Neural cell (in vitro differentiated cells): ENCODE data around the gene IBSP. TPM values are rescaled to one million over a fixed set of nuclear protein-coding genes. Genes with fewer than 3 reads are reported as not detected.

Source experiments
- H2AFZ ChIP-seq: fragments of 200-600, 300-800 bp; sonication (generic), shearing (Covaris generic); 2 replicates; pipeline ENCODE4 v1.6.0; 2014; ENCODE audit warnings: low read depth, mild to moderate bottlenecking, antibody characterized with exemption, low read length, moderate library complexity
- H3F3A ChIP-seq: fragments of 200-600 bp; shearing (Covaris generic); 2 replicates; pipeline ENCODE4 v1.6.1; 2016; ENCODE audit warnings: mild to moderate bottlenecking, moderate library complexity, mixed read lengths, antibody characterized with exemption, low read length; ENCODE audit not compliant: insufficient read depth, poor library complexity, severe bottlenecking
- H3K27ac ChIP-seq: fragments of 200-600, 300-800 bp; sonication (generic), shearing (Covaris generic); 2 replicates; pipeline ENCODE4 v1.5.1; 2014; ENCODE audit warnings: mild to moderate bottlenecking, low read length, moderate library complexity
- H3K27me3 ChIP-seq: fragments of 300-800, 200-600 bp; sonication (generic), shearing (Covaris generic); 2 replicates; pipeline ENCODE4 v1.6.0; 2014; ENCODE audit warnings: mild to moderate bottlenecking, low read depth, low read length, moderate library complexity; ENCODE audit not compliant: insufficient read depth
- H3K36me3 ChIP-seq: fragments of 300-800, 200-600 bp; sonication (generic), shearing (Covaris generic); 2 replicates; pipeline ENCODE4 v1.5.1; 2014; ENCODE audit warnings: mild to moderate bottlenecking, antibody characterized with exemption, low read length, moderate library complexity; ENCODE audit not compliant: insufficient read depth
- H3K4me2 ChIP-seq: fragments of 300-800, 200-600 bp; sonication (generic), shearing (Covaris generic); 2 replicates; pipeline ENCODE4 v1.6.0; 2014; ENCODE audit warnings: mild to moderate bottlenecking, low read length
- H3K4me3 ChIP-seq: fragments of 300-800, 200-600 bp; sonication (generic), shearing (Covaris generic); 2 replicates; pipeline ENCODE4 v1.5.1; 2014; ENCODE audit warnings: mild to moderate bottlenecking, low read length, moderate library complexity
- H3K79me2 ChIP-seq: fragments of 200-600 bp; shearing (Covaris generic); replicated peaks from 2 replicates; pipeline ENCODE4 v1.6.0; 2014; ENCODE audit warnings: mild to moderate bottlenecking, low read length, moderate library complexity; ENCODE audit not compliant: insufficient read depth
- H3K9ac ChIP-seq: fragments of 300-800, 200-600 bp; sonication (generic), shearing (Covaris generic); 2 replicates; pipeline ENCODE4 v1.6.1; 2016; ENCODE audit warnings: mild to moderate bottlenecking, low read length, mixed read lengths
- H3K9me2 ChIP-seq: fragments of 200-600 bp; shearing (Covaris generic); 2 replicates; pipeline ENCODE4 v1.6.1; 2016; ENCODE audit warnings: mild to moderate bottlenecking, low read length, mixed read lengths; ENCODE audit not compliant: insufficient read depth
- H3K9me3 ChIP-seq: fragments of 200-600, 300-800 bp; sonication (generic), shearing (Covaris generic); 2 replicates; pipeline ENCODE4 v1.6.1; 2016; ENCODE audit warnings: mild to moderate bottlenecking, mixed run types, low read length, moderate library complexity, mixed read lengths
- H4K20me1 ChIP-seq: fragments of 200-600 bp; shearing (Covaris generic); 2 replicates; pipeline ENCODE4 v1.6.1; 2016; ENCODE audit warnings: mild to moderate bottlenecking, mixed run types; ENCODE audit not compliant: insufficient read depth
- EP300 ChIP-seq: fragments of 450-650 bp; conservative IDR thresholded peaks from 2 replicates; pipeline ENCODE4 v1.6.1; 2014; ENCODE audit warnings: antibody characterized with exemption, mild to moderate bottlenecking, moderate library complexity; ENCODE audit not compliant: poor library complexity, severe bottlenecking
- EZH2 ChIP-seq: fragments of 200-600, 300-800 bp; shearing (Covaris generic), sonication (generic); IDR thresholded peaks from 2 replicates; pipeline ENCODE4 v1.6.1; 2014; ENCODE audit warnings: antibody characterized with exemption, low read length, borderline replicate concordance, mild to moderate bottlenecking; ENCODE audit not compliant: insufficient read depth, poor library complexity, severe bottlenecking
- MXI1 ChIP-seq: fragments of 450-650 bp; conservative IDR thresholded peaks from 2 replicates; pipeline ENCODE4 v1.6.1; 2014; ENCODE audit warnings: antibody characterized with exemption, mild to moderate bottlenecking; ENCODE audit not compliant: poor library complexity, severe bottlenecking
- POLR2AphosphoS5 ChIP-seq: IDR thresholded peaks from 2 replicates; pipeline ENCODE4 v1.6.1; 2012
- RAD21 ChIP-seq: fragments of 450-650 bp; conservative IDR thresholded peaks from 2 replicates; pipeline ENCODE4 v1.6.1; 2014; ENCODE audit warnings: antibody characterized with exemption, mild to moderate bottlenecking, moderate library complexity
- REST ChIP-seq: IDR thresholded peaks from 2 replicates; pipeline ENCODE4 v1.6.1; 2012; ENCODE audit warnings: borderline replicate concordance
- SMC3 ChIP-seq: fragments of 450-650 bp; conservative IDR thresholded peaks from 2 replicates; pipeline ENCODE4 v1.6.1; 2014; ENCODE audit warnings: antibody characterized with exemption, mild to moderate bottlenecking, moderate library complexity; ENCODE audit not compliant: poor library complexity
- TAF1 ChIP-seq: IDR thresholded peaks from 2 replicates; pipeline ENCODE4 v1.6.1; 2012; ENCODE audit warnings: low read depth
- polyA plus RNA-seq: library from polyadenylated mRNA; depleted of rRNA; stranded (reverse); fragments of >200 nt; gene quantifications from 2 replicates; pipeline ENCODE4 v1.2.3, GENCODE V29; 2014
- TF ChIP-seq, protein P1 (sequence below): fragments of 450-650 bp; IDR thresholded peaks from 2 replicates; pipeline ENCODE4 v1.5.1; 2014; ENCODE audit warnings: antibody characterized with exemption, mild to moderate bottlenecking, moderate library complexity; ENCODE audit not compliant: poor library complexity, severe bottlenecking

The IBSP gene
- polyA plus RNA-seq, 1 donor from 2014 or later: not detected

DNA sequence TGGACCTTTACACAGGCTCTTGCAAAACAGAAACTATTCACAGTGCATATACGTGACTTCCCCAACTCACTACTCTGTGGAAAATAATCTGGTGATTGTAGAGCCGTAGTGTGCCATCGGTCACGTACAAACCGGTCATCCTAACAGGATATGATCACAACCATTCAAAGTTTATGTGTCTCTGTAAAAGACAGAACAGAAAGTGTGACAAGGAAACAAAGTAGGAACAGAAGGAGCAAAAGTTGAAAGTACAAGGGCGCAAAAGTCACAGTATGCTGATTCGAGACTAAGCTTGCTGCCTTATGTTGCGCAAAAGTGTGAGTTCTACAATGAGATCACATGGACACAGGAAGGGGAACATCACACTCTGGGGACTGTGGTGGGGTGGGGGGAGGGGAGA lies 52.0 kb downstream of the IBSP start:
- Histone ChIP-seq H4K20me1 (no peaks in the 10 kb centered on the region), H3K36me3 (no peaks in the 10 kb centered on the region), H3K9me3 (no peaks in the 10 kb centered on the region), H3K27me3 (no peaks in the 10 kb centered on the region), H3K9ac (no peak overlapping the region), H3K4me2 (no peak overlapping the region), H3K79me2 (no peaks in the 10 kb centered on the region), H3F3A (no peaks in the 10 kb centered on the region), H3K4me3 (no peak overlapping the region), H3K9me2 (no peaks in the 10 kb centered on the region), H3K27ac (no peak overlapping the region), H2AFZ (no peak overlapping the region)
- TF ChIP-seq TAF1 (no peak), SMC3 (no peak), POLR2AphosphoS5 (no peak), REST (no peak), MXI1 (no peak), EP300 (no peak), EZH2 (no peak), RAD21 (no peak)
- TF ChIP-seq, protein P1, sequence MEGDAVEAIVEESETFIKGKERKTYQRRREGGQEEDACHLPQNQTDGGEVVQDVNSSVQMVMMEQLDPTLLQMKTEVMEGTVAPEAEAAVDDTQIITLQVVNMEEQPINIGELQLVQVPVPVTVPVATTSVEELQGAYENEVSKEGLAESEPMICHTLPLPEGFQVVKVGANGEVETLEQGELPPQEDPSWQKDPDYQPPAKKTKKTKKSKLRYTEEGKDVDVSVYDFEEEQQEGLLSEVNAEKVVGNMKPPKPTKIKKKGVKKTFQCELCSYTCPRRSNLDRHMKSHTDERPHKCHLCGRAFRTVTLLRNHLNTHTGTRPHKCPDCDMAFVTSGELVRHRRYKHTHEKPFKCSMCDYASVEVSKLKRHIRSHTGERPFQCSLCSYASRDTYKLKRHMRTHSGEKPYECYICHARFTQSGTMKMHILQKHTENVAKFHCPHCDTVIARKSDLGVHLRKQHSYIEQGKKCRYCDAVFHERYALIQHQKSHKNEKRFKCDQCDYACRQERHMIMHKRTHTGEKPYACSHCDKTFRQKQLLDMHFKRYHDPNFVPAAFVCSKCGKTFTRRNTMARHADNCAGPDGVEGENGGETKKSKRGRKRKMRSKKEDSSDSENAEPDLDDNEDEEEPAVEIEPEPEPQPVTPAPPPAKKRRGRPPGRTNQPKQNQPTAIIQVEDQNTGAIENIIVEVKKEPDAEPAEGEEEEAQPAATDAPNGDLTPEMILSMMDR: no peak

GRCh38 chr4:87851953-87852352 lies 52.6 kb downstream of the IBSP start:
- no peaks in the 10 kb centered on the region for H3F3A ChIP-seq
- H3K9me2 ChIP-seq: no peaks in the 10 kb centered on the region
- H3K79me2 ChIP-seq: no peaks in the 10 kb centered on the region
- H3K27ac ChIP-seq: no peak overlapping the region
- no peak overlapping the region for H3K9ac ChIP-seq
- no peaks in the 10 kb centered on the region for H3K36me3 ChIP-seq
- no peaks in the 10 kb centered on the region for H4K20me1 ChIP-seq
- TF ChIP-seq MXI1: no peak
- TF ChIP-seq, protein P1: no peak
- no peak for TF ChIP-seq EP300
- no peak for TF ChIP-seq POLR2AphosphoS5
- TF ChIP-seq RAD21: no peak
- no peak for TF ChIP-seq SMC3
- TF ChIP-seq TAF1: no peak
- TF ChIP-seq EZH2: no peak
- no peak for TF ChIP-seq REST
- no peaks in the 10 kb centered on the region for H3K9me3 ChIP-seq
- H2AFZ ChIP-seq: no peak overlapping the region
- no peak overlapping the region for H3K4me3 ChIP-seq
- no peak overlapping the region for H3K4me2 ChIP-seq
- no peaks in the 10 kb centered on the region for H3K27me3 ChIP-seq
